HepG2 (cell line): ENCODE results near the gene CDK5RAP1. TPM values are rescaled to one million over a fixed set of nuclear protein-coding genes. Genes with fewer than 3 reads are reported as not detected.

Experiments used
- BORCS8-MEF2B ChIP-seq: sonication (generic); formaldehyde crosslinking; IDR thresholded peaks from 2 replicates; pipeline ENCODE4 v1.8.0; 2022; ENCODE audit warnings: mild to moderate bottlenecking, missing genetic modification reagents
- DR1 ChIP-seq: sonication (generic); formaldehyde crosslinking; IDR thresholded peaks from 2 replicates; pipeline ENCODE4 v1.8.0; 2021; ENCODE audit warnings: mild to moderate bottlenecking, missing genetic modification reagents, inconsistent platforms
- ELK4 ChIP-seq: sonication (generic); formaldehyde crosslinking; IDR thresholded peaks from 2 replicates; pipeline ENCODE4 v1.9.0; 2021; ENCODE audit warnings: missing genetic modification reagents, borderline replicate concordance
- GPBP1L1 ChIP-seq: sonication (generic); formaldehyde crosslinking; IDR thresholded peaks from 2 replicates; pipeline ENCODE4 v1.5.0; 2020; ENCODE audit warnings: mild to moderate bottlenecking, missing genetic modification reagents
- IKZF5 ChIP-seq: IDR thresholded peaks from 2 replicates; pipeline ENCODE4 v1.6.1; 2018; ENCODE audit warnings: missing genetic modification reagents, mild to moderate bottlenecking, missing compliant biosample characterization
- IRX3 ChIP-seq: sonication (generic); formaldehyde crosslinking; IDR thresholded peaks from 2 replicates; pipeline ENCODE4 v1.8.1; 2023; ENCODE audit warnings: mild to moderate bottlenecking, low read depth, missing genetic modification reagents, borderline replicate concordance
- ISX ChIP-seq: sonication (generic); formaldehyde crosslinking; conservative IDR thresholded peaks from 2 replicates; pipeline ENCODE4 v1.5.0; 2020; ENCODE audit warnings: missing genetic modification reagents
- MAX ChIP-seq: IDR thresholded peaks from 2 replicates; pipeline ENCODE4 v1.6.1; 2012; ENCODE audit warnings: inconsistent platforms
- MED1 ChIP-seq: sonication (generic); formaldehyde crosslinking; IDR thresholded peaks from 2 replicates; pipeline ENCODE4 v1.4.0; 2020; ENCODE audit warnings: missing genetic modification reagents
- MIER3 ChIP-seq: IDR thresholded peaks from 2 replicates; pipeline ENCODE4 v1.6.1; 2016; ENCODE audit warnings: missing compliant biosample characterization, borderline replicate concordance
- MLLT10 ChIP-seq: sonication (generic); formaldehyde crosslinking; IDR thresholded peaks from 2 replicates; pipeline ENCODE4 v1.4.0; 2020; ENCODE audit warnings: missing genetic modification reagents
- NCOA2 ChIP-seq: sonication (generic); formaldehyde crosslinking; IDR thresholded peaks from 2 replicates; pipeline ENCODE4 v1.8.0; 2022; ENCODE audit warnings: inconsistent platforms
- NCOR1 ChIP-seq: fragments of 200-600 bp; sonication (generic); IDR thresholded peaks from 2 replicates; pipeline ENCODE4 v1.7.0; 2017; ENCODE audit warnings: antibody characterized with exemption, low read length, borderline replicate concordance
- NFE2L1 ChIP-seq: sonication (generic); formaldehyde crosslinking; IDR thresholded peaks from 2 replicates; pipeline ENCODE4 v1.4.0; 2020; ENCODE audit warnings: missing genetic modification reagents, mild to moderate bottlenecking, borderline replicate concordance
- NR2C2 ChIP-seq: sonication (generic); formaldehyde crosslinking; IDR thresholded peaks from 2 replicates; pipeline ENCODE4 v1.4.0; 2020; ENCODE audit warnings: missing genetic modification reagents, mild to moderate bottlenecking, moderate library complexity, borderline replicate concordance
- RCOR2 ChIP-seq: IDR thresholded peaks from 2 replicates; pipeline ENCODE4 v1.6.1; 2016; ENCODE audit warnings: missing biosample characterization, missing genetic modification reagents
- REL ChIP-seq: sonication (generic); formaldehyde crosslinking; conservative IDR thresholded peaks from 2 replicates; pipeline ENCODE4 v1.8.0; 2022; ENCODE audit warnings: mild to moderate bottlenecking, missing genetic modification reagents, moderate library complexity
- RXRA ChIP-seq: sonication (generic); formaldehyde crosslinking; IDR thresholded peaks from 2 replicates; pipeline ENCODE4 v1.5.1; 2020; ENCODE audit warnings: missing genetic modification reagents
- SMC3 ChIP-seq: IDR thresholded peaks from 2 replicates; pipeline ENCODE4 v1.6.1; 2011; ENCODE audit warnings: low read length, improper control_type of control experiment
- ZFP41 ChIP-seq: sonication (generic); formaldehyde crosslinking; IDR thresholded peaks from 2 replicates; pipeline ENCODE4 v1.4.0; 2020; ENCODE audit warnings: mild to moderate bottlenecking, missing genetic modification reagents, borderline replicate concordance
- ZFX ChIP-seq: sonication (generic); formaldehyde crosslinking; IDR thresholded peaks from 2 replicates; pipeline ENCODE4 v1.4.0; 2020; ENCODE audit warnings: mild to moderate bottlenecking, low read depth, missing genetic modification reagents, moderate library complexity
- ZNF432 ChIP-seq: sonication (generic); formaldehyde crosslinking; IDR thresholded peaks from 2 replicates; pipeline ENCODE4 v1.5.0; 2020; ENCODE audit warnings: missing genetic modification reagents, mild to moderate bottlenecking, borderline replicate concordance
- ZNF574 ChIP-seq: sonication (generic); formaldehyde crosslinking; IDR thresholded peaks from 2 replicates; pipeline ENCODE4 v1.4.0; 2020; ENCODE audit warnings: missing genetic modification reagents
- ZNF580 ChIP-seq: IDR thresholded peaks from 2 replicates; pipeline ENCODE4 v1.6.1; 2016; ENCODE audit warnings: low read depth, borderline replicate concordance
- ZNF598 ChIP-seq: sonication (generic); formaldehyde crosslinking; IDR thresholded peaks from 2 replicates; pipeline ENCODE4 v1.5.1; 2020; ENCODE audit warnings: mild to moderate bottlenecking, missing genetic modification reagents, borderline replicate concordance
- polyA plus RNA-seq, 8 experiments: library from polyadenylated mRNA; depleted of rRNA in 3 of 8; stranded (reverse) in 7 of 8; unstranded in 1 of 8; fragments of >200 nt; fragmentation: Illumina TruSeq in 4 of 8; extraction: Trizol in 4 of 8; gene quantifications; 2 replicates each; pipeline versions ENCODE4 v1.2.1 to v1.2.3, GENCODE V29; 2011 to 2016; ENCODE audit warnings: low read depth in 4 of 8, missing spikeins in 1 of 8, mixed read lengths in 1 of 8; ENCODE audit not compliant: insufficient read depth in 1 of 8
- total RNA-seq, 5 experiments: library from RNA; depleted of rRNA; stranded (reverse); fragments of >200 nt; fragmentation: Illumina TruSeq; extraction: Trizol; gene quantifications; 2 replicates each; pipeline ENCODE4 v1.2.3, GENCODE V29; 2016; ENCODE audit warnings: low read depth in 1 of 5

CDK5RAP1 gene
- total and polyA plus RNA-seq, 2 of the 13 experiments (the other 11 are each of a cell fraction or from before 2014, with no cell fraction given): 53.6 to 98.2 TPM

GRCh38 chr20:33339515-33340058 is 61.7 kb downstream of the CDK5RAP1 start (continued):
- no peak for TF ChIP-seq NFE2L1 (CRISPR knock-in tag)
- peak; percentile 50; the same call in 1 of the 2 replicates for TF ChIP-seq RCOR2 (CRISPR knock-in tag)
- TF ChIP-seq DR1: no peak
- no peak for TF ChIP-seq IKZF5 (CRISPR knock-in tag)
- TF ChIP-seq NCOA2 (CRISPR knock-in tag): peak; percentile 75; the same call in 1 of the 2 replicates
- no peak for TF ChIP-seq ZNF432 (CRISPR knock-in tag)
- TF ChIP-seq REL (CRISPR knock-in tag): no peak
- no peak for TF ChIP-seq ISX (CRISPR knock-in tag)
- TF ChIP-seq ZNF580 (CRISPR knock-in tag): 0 out of 2 replicates have a peak, but pooled peaks have one; percentile 13
- TF ChIP-seq MLLT10: no peak
- TF ChIP-seq MED1 (CRISPR knock-in tag): peak; percentile 85
- TF ChIP-seq NR2C2 (CRISPR knock-in tag): peak; percentile 65
- no peak; the same call in 1 of the 2 replicates for TF ChIP-seq ZNF598 (CRISPR knock-in tag)
- TF ChIP-seq ZFX (CRISPR knock-in tag): peak; percentile 59
- peak; percentile 86 for TF ChIP-seq NCOR1
- peak; percentile 41; the same call in 1 of the 2 replicates for TF ChIP-seq ZNF574
- TF ChIP-seq SMC3: no peak
- no peak for TF ChIP-seq MAX
- no peak for TF ChIP-seq GPBP1L1
- TF ChIP-seq ELK4: no peak
- TF ChIP-seq RXRA (CRISPR knock-in tag): peak; percentile 87
- no peak for TF ChIP-seq BORCS8-MEF2B (CRISPR knock-in tag)
- no peak for TF ChIP-seq MIER3 (CRISPR knock-in tag)
- no peak for TF ChIP-seq ZFP41 (CRISPR knock-in tag)
- TF ChIP-seq IRX3: no peak
